GM19397 (cell line): ENCODE results near the gene SCTR.

Experiments
- ATAC-seq: cut with Tn5 transposase; IDR thresholded peaks from one replicate; pipeline ENCODE4 v1.9.1; 2021; ENCODE audit warnings: mild to moderate bottlenecking, moderate library complexity; ENCODE audit not compliant: unreplicated experiment

Gene SCTR

DNA sequence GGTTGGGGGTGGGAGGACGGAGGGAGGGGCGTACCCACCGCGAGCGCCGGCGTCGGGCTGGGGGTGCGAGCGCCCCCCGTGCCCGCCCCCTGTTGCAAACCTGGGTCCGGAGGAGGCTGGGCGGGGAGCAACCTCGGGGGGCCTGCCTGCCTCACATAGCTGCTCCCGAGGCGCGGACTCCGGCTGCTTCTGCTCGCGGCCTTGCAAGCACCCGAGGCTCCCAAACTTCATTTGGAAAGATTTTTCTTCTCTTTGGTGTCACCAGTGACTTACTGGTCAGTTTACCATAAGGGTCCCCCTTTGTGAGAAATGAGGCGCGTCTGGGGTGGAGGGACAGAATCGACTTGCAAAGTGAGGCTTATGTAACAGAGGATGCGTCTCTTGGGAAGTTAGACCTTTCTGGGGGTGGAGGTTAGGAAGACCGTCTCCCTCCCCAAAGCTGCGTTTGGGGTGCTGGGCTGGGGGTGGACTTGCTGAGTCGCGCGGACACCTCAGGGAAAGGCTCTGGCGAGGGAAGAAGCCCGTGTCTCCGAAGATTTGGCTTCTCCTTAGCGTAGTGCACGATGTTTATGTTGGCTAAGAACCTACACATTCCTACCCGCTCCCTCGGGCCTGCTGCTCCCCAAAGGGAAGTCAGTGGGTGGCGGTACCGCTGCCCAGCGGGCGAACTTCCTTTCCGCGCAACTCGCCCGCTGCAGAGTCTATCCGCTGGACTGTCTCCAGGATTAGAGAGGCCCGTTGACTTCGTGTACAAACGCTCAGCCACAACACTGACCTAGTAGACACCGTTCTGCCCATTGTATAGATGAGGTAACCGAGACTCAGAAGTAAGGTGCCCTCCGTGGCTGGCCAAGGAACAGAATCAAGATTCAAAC is 92.1 kb downstream of the SCTR start:
- ATAC-seq: peak; percentile 19

DNA sequence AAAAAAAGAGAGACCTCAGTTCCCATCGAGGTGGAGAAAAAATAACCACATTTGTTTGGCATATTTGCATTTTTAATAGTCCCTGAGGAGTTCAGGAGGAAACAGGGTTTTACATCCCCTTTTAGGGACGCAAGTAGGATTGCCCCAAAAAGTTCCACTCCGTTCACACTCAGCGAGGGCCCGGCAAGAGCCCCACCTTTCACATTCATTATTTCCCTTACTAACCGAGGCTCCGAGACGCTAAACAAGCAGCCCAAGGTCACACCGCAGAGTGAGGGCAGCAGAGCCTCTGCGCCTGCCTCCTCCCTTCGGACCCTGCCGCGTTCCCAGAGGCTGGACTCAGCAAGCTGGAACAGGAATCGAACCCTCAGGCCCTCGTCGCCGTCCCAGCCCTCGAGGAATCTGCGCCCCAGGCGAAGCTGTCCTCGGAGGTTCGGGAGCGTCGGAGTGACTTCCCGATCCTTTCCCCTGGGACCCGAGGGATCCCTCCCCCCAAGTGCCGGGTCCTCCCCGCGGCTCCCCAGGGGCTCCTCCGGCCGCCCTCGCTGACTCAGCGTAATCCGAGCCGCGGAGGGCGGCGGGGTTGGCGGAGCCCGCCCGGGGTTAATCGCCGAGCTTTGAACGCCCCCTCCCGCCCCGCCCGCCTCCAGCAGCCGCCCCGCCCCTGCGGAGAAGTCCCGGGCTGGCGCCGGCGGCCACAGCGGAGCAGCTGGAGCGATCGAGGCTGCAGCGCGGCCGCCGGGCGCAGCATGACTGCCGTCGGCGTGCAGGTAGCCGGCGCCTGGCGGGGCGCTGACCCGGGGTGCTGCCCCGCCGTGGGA is 92.9 kb downstream of the SCTR start, which contains the start of gene TMEM37:
TMEM37 (plus strand) TSS at position 700 of the 821 bp plus-strand sequence; CDS start at position 750, 50 bp downstream.
- ATAC-seq: peak; percentile 65

DNA sequence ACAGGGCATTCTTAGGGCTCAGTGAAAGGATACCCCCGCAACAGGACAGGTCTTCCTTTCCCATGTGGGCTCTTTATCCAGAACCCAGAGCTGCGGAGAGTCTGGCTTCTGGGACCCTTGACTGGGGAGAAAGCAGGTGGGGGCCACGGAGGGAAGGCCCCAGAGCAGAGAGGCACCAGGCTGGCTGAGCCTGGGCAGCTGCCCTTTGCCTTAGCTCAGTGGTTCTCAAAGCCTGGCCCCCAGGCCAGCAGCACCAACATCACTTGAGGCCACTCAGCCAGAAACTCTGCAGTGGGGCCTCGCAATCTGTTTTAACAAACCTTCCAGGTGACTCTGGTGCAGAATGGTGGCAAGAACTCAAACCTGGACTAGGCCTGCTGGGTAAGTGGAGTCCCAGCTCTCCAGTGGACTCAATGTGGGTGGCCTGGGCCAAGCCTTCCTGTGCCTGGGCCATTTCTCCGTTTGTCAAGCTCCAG is 94.2 kb downstream of the SCTR start:
- ATAC-seq: no peak

DNA sequence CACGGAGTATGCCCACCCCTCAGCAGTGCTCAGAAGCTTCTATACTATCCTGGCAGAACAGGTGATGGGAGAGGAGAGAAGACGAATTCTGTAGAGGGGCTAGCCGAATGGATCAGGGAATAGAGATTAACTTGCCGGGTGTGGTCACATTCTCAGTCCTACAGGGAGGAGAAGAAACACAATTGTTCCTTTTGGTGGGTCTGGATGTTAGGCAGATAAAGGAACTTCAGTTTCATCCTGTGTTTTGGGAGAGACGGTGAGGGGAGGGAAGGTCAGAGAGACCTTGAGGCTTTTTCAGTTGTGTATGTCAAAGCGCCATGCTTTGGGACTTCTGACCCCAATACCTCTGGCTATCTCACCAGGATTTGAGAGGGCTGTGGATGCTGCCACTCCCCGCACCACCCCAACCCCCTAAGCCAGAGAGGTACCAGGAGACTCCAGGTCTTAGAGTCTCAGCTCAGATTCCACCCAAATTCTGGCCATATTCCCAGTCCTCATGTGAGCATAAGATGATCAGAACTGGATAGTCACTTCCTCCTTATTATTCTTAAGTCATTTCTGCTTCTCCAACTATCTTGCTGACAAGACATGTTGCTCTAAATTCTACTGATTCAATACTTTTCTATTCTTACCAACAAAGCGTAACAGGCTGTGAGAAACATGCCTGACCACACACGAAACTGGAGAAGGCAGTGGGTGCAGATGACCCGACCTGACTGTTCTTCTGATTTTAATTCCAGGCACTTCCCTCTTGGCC is 94.9 kb downstream of the SCTR start:
- no peak for ATAC-seq

DNA sequence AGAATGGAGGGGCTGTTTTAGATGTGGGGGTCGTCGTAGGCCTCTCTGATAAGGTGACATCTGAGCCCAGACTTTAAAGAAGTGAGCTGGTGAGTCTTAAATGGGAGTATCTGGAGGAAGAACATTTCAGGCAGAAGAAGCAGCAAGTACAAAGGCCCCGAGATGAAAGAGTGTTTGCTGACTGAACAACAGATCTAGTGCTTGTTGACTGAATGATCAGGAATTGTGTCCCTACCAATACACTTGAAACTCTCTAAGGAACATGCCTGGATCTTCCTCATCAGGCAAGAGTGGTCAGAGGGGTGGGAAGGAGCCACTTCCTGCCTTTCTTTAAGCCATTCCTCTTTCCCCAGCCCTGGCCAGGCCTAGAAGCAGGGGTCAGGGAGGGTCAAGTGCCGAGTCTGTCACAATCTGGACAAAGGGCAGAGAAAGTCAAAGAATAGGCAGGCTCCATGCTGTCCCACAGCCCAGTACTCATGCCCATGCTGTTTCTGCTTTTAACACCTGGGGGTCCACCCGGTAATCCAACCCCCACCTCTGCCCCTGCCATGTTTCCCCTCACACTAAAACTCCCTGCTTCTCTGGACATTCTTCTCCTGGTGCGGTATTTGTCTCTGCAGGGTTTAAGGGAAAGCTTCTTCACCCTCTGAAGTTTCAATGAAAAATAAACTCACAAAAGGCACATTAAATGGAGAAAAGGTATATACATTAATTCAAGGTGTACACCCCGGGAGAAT is 95.6 kb downstream of the SCTR start:
- no peak for ATAC-seq

DNA sequence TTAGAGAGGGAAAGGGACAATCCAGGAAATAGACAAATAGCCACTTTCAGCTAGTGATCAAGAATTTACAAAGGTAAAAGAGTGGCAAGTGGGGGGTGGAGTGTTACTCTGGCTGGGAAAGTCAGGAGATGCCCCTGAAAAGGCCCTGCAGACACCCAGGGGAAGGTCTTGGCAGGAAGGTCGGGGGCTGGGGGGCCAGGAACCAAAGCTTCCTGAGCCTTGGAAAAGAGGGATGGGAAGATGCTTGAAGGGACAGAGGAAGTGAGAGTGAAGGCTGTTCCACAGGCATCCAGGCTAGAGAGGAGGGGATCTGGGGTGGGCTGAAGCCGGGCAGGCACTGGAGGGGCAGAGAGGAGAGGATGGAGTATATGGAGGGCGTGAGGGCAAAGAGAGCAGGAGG is 96.5 kb downstream of the SCTR start:
- no peak for ATAC-seq

DNA sequence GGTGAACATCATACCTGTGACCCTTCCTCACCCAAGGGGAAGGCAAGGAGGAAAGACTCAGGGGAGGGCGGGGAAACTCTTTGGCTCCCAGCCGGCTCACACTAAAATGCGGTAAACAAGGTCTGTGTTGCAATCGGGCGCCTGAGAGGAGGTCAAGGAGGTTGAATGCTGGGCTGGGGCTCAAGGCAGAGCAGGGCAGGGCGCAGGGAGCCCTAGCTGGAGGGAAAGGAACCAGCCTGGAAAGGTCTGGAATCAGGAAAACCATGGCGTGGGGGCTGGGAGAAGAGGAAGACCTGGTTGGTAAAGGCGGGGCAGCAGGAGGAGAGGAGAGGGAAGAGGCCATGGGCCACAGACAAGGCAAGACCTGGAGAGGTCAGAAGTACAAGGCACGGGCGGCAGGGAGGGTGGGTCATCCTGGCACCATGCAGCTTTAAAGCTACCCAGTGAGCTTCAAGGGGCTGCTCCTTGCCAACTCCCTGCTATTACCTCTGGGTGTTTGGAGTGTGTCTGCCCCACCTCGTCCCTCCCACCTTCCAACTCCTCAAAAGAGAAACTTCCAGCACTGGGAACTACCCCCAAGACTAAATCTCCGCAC is 97.4 kb downstream of the SCTR start:
- ATAC-seq: no peak

DNA sequence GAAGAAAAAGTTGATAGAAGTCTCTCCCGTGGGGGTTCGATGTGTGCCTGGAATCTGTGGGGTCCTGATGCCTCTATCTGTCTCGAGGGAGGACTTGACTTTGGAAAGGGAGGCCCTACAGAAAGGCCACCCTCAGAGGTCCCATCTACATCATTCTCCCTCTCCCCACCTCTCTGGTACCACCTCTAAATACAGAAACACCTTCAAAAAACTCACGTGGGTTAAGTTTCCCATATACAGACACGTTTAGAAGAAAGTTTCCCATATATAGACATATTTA is 97.9 kb downstream of the SCTR start:
- ATAC-seq: no peak

DNA sequence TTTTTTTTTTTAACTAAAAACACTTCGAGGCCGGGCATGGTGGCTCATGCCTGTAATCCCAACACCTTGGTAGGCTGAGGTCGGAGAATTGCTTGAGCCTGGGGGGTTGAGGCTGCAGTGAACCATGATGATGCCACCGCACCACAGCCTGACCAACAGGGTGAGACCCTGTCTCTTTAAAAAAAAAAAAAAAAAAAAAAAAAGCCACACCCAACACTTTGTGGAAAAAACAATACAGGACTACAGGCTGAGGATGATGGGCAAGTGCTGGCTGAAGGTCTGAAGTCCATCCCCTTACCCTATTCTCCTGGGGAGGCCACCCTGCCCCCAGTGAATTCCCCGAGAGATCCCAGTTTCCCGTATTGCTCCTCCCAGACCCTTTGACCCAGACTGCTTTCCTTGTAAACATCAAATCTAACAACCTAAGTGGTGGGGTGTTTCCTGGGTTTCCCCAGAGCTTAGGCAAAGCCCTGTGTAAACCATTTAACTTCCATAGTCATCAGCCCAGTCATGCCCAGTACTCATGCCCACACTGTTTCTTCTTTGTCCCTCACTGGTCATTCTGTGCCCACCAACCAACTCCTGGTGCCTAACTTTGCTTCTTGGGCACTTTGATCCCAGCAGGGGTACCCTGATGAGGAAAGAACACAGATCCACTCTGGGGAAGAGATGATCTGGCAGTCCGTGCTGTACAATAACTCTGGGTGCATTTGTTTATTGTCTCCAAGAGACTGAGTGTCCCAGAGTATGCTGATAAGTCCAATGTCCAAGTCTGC is 98.5 kb downstream of the SCTR start:
- ATAC-seq: no peak

DNA sequence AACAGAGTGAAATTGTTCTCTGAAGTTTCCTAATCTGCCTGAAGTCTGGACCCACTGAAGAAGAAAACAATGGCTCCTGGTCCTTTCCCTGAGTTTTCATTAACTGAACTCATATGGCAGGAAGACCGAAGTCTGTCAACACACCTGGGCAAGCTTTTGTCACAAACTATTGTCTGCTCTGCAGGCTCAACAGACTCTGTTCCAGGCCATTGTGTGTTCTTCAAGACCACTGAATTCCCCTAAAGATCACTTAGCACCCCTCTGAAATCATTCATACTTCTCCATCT is 99.2 kb downstream of the SCTR start:
- no peak for ATAC-seq

DNA sequence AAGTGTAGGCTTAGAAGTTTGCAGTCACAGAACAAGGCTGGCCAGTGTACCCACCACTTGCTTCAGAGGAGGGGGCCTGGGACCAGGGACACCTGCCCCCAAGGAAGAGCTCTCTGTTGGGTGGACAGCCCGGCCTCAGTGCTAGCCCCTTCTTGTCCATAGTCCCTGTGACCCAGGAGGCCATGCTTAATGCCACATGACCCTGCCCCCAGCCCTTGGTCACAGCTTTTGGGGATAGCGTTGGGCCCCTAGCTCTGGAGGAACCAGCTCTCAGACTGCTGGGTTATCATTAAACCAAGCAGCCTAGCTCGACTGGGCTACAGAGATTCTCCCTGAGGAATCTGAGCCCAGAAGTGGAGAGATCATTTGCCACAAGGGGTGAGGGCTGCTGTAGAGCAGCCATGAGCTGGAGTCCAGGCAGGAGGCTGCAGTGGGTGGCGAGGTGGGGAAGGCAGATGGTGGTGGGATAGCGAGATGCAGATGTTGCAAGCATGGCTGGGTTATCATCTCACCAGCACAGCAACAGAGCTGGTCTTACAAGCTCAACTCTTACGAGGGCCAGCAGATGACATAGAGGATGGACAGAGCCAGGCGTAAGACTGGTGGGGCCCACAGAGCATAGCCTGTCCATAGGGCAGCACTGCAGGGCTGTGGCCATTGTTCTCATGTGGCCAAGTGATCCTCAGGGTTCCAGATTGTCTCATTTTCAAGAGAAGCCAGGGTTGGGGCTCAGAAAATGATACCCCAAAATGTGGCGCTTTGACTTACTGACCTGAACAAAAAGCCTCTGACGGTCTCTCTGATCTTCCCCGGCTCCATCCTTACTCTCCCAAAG is 99.8 kb downstream of the SCTR start:
- ATAC-seq: no peak

DNA sequence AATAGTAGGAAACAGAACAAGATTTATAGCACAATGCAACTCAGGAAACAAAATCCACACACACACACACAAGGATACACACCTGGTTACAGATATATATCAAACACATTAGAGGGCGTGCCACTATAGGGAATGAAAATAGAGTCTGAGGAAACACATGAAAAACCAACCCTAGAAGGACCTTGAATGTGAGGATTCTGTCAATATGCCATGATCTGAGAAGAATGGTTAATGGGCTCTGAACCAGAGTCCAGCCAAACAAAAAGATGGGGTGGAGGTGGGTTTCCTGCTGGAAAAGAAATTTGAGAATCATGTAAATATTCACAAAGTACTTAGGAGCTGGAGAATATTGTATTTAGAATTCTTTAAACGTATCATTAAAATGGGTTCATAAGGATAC is 100.5 kb downstream of the SCTR start:
- ATAC-seq: no peak

DNA sequence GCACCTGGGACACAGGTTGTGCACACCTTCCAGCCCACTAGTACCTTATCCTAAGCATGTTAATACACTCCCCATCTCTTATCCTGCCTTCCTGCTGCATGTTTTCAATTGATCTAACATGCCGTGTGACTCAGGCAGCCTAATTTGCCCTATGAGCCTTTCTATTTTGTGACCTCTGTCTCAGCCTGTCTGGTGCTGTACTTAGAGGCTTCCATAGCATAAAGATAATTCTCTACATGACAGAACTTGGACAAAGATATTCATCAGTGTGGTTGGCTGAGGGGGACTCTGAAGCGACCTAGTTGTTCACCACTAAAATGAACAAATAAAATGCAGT is 101.2 kb downstream of the SCTR start:
- no peak for ATAC-seq

DNA sequence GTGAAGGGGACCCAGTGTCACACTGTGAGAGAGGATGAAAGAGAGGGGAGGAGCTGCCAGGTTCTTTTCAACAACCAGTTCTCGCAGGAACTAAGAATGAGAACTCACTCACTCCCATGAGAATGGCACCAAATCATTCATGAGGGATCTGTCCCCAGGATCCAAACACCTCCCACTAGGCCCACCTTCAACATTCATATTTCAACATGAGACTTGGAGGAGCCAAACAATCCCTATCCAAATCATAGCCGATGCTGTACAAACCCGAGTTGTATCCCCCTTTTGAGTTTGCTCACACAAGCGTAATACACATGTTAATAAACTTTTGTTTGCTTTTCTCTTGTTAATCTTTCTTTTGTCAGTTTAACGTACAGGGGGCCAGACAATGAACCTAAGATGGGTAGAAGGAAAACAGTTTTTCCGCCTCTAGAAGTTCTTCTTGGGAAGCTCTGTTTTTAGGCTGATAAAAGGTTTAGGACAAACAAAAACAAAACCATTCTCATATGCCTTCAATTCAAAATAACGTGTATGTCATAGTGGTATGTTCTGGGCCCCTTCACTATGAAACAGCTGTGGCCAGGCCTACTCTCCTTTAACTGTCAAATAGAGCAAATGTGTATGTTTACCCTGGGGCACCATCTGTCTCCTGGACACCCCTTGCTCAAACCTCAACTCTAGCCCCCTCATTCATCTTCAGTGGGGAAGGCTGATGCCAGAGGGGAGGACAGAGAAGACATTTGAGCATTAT is 101.7 kb downstream of the SCTR start:
- ATAC-seq: no peak

DNA sequence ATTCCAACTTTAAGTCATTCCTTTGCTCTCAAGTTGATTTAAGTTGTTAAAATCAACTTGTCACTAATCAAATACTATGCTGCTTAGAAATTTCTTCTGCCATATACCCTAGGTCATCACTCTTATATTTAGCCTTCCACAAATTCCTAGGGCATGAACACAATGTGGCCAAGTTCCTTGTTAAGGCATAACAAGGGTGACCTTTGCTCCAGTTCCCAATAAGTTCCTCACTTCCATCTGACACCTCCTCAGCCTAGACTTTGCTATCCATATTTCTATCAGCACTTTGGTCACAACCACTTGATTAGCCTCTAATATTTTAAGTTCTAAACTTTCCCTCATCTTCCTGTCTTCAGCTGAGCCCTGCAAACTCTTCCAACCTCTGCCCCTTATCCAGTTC is 102.5 kb downstream of the SCTR start:
- ATAC-seq: no peak

DNA sequence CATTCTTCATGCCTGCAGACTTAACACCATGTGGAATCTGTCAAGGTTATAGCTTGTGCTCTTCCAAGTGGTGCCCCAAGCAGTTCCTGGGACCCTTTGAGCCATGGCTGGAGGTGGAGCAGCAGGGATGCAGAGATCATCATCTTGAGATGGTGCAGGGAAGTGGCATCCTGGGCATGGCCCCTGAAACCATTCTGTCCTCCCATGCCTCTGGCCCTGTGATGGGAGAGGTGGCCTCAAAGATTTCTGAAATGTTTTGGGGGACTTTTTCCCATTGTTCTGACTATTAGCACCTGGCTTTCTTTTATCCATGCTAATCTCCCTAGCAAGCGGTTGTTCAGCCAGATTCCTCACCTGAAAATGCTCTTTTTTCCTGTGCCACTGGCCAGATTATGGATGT is 103.0 kb downstream of the SCTR start:
- no peak for ATAC-seq

DNA sequence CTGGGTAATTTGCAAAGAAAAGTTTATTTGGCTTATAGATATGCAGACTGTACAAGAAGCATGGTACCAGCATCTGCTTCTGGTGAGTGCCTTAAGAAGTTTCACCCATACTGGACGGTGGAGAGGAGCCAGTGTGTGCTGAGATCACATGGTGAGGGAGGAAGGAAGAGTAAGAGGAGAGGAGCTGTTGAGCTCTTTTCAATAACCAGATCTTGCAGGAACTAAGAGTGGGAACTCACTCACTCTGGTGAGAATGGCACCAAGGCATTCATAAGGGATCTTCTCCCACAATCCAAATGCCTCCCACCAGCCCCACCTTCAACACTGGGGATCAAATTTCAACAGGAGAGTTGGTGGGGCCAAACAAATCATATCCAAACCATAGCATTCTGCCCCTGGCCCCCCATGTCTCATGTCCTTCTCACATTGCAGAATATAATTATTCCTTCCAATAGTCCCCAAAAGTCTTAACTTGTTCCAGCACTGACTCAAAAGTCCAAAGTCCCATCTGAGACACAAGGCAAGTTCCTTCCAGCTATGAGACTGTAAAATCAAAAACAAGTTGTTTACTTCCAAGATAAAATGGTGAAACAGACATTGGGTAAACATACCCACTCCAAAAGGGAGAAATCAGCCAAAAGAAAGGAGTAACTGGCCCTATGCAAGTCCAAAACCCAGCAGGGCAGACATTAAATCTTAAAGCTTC is 104.3 kb downstream of the SCTR start:
- ATAC-seq: no peak

DNA sequence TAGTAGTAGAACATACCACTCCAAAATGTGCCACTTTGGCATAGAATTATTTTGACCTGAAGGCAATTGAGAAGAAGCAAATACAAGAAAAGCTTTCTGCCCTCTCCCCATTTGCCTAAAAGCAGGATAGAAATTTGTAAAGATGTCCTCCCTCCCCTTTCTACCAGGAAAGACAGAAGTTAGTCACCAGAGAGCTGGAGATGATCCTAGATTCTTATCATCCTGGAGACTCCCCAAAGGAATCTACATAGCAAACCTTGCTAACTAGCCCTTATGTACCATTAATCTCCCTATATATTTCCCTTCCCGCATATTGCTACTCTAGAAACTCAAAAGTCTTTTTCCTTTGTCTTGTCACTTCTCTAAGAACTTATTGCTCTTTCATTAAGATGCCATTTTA is 105.2 kb downstream of the SCTR start:
- no peak for ATAC-seq
